Ishikawa (cell line): ENCODE measurements around the gene ETV6.

Experiments
- CEBPB ChIP-seq: IDR thresholded peaks from 2 replicates; pipeline ENCODE4 v1.6.1; 2012
- CREB1 ChIP-seq: IDR thresholded peaks from 2 replicates; pipeline ENCODE4 v1.6.1; 2012; ENCODE audit warnings: low read depth
- EGR1 ChIP-seq: IDR thresholded peaks from 2 replicates; pipeline ENCODE4 v1.6.1; 2012
- EP300 ChIP-seq: IDR thresholded peaks from 2 replicates; pipeline ENCODE4 v1.6.1; 2012; ENCODE audit warnings: borderline replicate concordance
- FOXM1 ChIP-seq: IDR thresholded peaks from 2 replicates; pipeline ENCODE4 v1.6.1; 2012; ENCODE audit warnings: low read depth, borderline replicate concordance
- NFIC ChIP-seq: IDR thresholded peaks from 2 replicates; pipeline ENCODE4 v1.6.1; 2012
- RAD21 ChIP-seq: IDR thresholded peaks from 2 replicates; pipeline ENCODE4 v1.6.1; 2012; ENCODE audit warnings: low read depth
- TAF1 ChIP-seq: IDR thresholded peaks from 2 replicates; pipeline ENCODE4 v1.6.1; 2012; ENCODE audit warnings: low read depth, mild to moderate bottlenecking
- TCF12 ChIP-seq: IDR thresholded peaks from 2 replicates; pipeline ENCODE4 v1.6.1; 2012; ENCODE audit warnings: low read depth
- TEAD4 ChIP-seq: IDR thresholded peaks from 2 replicates; pipeline ENCODE4 v1.6.1; 2012
- USF1 ChIP-seq: IDR thresholded peaks from 2 replicates; pipeline ENCODE4 v1.6.1; 2012
- YY1 ChIP-seq: IDR thresholded peaks from 2 replicates; pipeline ENCODE4 v1.6.1; 2012; ENCODE audit warnings: low read depth
- ZBTB7A ChIP-seq: IDR thresholded peaks from 2 replicates; pipeline ENCODE4 v1.6.1; 2012; ENCODE audit warnings: low read depth
- TF ChIP-seq, protein P1 (sequence below): IDR thresholded peaks from 2 replicates; pipeline ENCODE4 v1.6.1; 2012
- TF ChIP-seq, protein P2 (sequence below): IDR thresholded peaks from 2 replicates; pipeline ENCODE4 v1.6.1; 2012; ENCODE audit warnings: low read depth, mild to moderate bottlenecking

Gene ETV6

GRCh38 chr12:11829764-11830194 is 180.3 kb downstream of the ETV6 start:
- no peak for TF ChIP-seq CREB1
- no peak for TF ChIP-seq EP300
- TF ChIP-seq, protein P1, sequence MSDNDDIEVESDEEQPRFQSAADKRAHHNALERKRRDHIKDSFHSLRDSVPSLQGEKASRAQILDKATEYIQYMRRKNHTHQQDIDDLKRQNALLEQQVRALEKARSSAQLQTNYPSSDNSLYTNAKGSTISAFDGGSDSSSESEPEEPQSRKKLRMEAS: no peak
- TF ChIP-seq, protein P2, sequence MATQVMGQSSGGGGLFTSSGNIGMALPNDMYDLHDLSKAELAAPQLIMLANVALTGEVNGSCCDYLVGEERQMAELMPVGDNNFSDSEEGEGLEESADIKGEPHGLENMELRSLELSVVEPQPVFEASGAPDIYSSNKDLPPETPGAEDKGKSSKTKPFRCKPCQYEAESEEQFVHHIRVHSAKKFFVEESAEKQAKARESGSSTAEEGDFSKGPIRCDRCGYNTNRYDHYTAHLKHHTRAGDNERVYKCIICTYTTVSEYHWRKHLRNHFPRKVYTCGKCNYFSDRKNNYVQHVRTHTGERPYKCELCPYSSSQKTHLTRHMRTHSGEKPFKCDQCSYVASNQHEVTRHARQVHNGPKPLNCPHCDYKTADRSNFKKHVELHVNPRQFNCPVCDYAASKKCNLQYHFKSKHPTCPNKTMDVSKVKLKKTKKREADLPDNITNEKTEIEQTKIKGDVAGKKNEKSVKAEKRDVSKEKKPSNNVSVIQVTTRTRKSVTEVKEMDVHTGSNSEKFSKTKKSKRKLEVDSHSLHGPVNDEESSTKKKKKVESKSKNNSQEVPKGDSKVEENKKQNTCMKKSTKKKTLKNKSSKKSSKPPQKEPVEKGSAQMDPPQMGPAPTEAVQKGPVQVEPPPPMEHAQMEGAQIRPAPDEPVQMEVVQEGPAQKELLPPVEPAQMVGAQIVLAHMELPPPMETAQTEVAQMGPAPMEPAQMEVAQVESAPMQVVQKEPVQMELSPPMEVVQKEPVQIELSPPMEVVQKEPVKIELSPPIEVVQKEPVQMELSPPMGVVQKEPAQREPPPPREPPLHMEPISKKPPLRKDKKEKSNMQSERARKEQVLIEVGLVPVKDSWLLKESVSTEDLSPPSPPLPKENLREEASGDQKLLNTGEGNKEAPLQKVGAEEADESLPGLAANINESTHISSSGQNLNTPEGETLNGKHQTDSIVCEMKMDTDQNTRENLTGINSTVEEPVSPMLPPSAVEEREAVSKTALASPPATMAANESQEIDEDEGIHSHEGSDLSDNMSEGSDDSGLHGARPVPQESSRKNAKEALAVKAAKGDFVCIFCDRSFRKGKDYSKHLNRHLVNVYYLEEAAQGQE: no peak
- TF ChIP-seq CEBPB: no peak
- no peak for TF ChIP-seq ZBTB7A
- TF ChIP-seq TEAD4: no peak
- no peak for TF ChIP-seq EGR1
- no peak for TF ChIP-seq RAD21
- no peak for TF ChIP-seq TCF12
- no peak for TF ChIP-seq USF1
- TF ChIP-seq YY1: no peak
- no peak for TF ChIP-seq NFIC
- TF ChIP-seq TAF1: no peak
- TF ChIP-seq FOXM1: no peak

GRCh38 chr12:11830307-11830801 is 180.9 kb downstream of the ETV6 start:
- TF ChIP-seq FOXM1: no peak
- TF ChIP-seq RAD21: no peak
- TF ChIP-seq USF1: no peak
- no peak for TF ChIP-seq NFIC

GRCh38 chr12:11832093-11832492 is 182.6 kb downstream of the ETV6 start:
- TF ChIP-seq, protein P1: no peak
- TF ChIP-seq CEBPB: no peak
- no peak for TF ChIP-seq USF1
- no peak for TF ChIP-seq FOXM1
- no peak for TF ChIP-seq EP300
- TF ChIP-seq TCF12: no peak
- no peak for TF ChIP-seq YY1
- no peak for TF ChIP-seq RAD21
- TF ChIP-seq TAF1: no peak
- TF ChIP-seq, protein P2: no peak
- no peak for TF ChIP-seq NFIC
- no peak for TF ChIP-seq CREB1
- no peak for TF ChIP-seq EGR1
- TF ChIP-seq TEAD4: no peak
- TF ChIP-seq ZBTB7A: no peak

DNA sequence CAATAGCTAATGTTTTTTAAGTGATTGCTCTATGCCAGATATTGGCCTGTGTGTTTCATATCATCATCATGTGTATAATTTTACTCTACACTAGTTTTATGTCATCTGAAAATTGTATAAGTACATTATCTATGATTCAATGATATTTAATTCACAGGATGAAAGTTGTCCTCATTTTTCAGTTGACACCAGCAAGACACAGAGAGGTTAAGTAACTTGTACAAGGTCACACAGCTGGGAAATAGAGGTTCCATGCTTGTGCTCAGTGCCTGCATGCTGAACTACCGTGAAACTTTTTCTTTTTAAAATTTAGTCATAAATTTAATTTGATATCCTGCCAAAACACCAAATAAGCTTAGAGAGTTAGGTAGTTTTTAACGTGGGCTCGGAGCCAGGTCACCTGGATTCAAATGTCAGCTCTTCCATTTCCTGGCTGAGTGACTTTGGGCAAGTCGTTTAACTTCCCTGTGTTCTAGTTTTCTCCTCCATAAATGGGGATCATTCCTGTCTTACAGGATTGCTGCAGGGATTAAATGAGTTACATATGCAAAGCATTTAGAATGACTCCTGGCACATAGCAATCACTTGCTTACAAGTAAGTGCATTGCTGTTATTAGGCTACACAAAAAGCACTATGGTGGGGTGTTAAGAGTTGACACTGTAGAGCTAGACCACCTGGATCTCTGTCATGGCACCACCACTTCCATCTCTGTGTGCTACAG is 183.9 kb downstream of the ETV6 start:
- TF ChIP-seq USF1: no peak
- no peak for TF ChIP-seq ZBTB7A
- no peak for TF ChIP-seq CEBPB
- TF ChIP-seq EGR1: no peak
- no peak for TF ChIP-seq YY1
- no peak for TF ChIP-seq CREB1
- TF ChIP-seq, protein P2: no peak
- no peak for TF ChIP-seq NFIC
- TF ChIP-seq EP300: no peak
- TF ChIP-seq TCF12: no peak
